ENCODE data around the gene TMEM30B.
"Not testable (repeated sequence)": the region's sequence is repeated elsewhere in the genome, so short reads cannot be mapped to it uniquely, and the experiment has no call there.

TMEM30B gene

GRCh38 chr14:61325166-61325565 lies 44.0 kb upstream of the TMEM30B start:
- peaks cover 19% of the 10 kb centered on the region for H3K27me3 ChIP-seq (ENCODE audit: insufficient read depth, insufficient read length)
- TF ChIP-seq ZNF274 (IDR thresholded peaks at IDR 0.05; ENCODE audit: low read depth, low read length): no peak
- no peak for TF ChIP-seq SUZ12 (IDR thresholded peaks at IDR 0.05; ENCODE audit: extremely low read depth, insufficient read depth, insufficient read length)
- TF ChIP-seq YY1 (IDR thresholded peaks at IDR 0.05; ENCODE audit: insufficient read depth, insufficient read length): no peak
- H3K36me3 ChIP-seq (ENCODE audit: insufficient read depth, insufficient read length, low read length): no peaks in the 10 kb centered on the region
- H3K9me3 ChIP-seq (ENCODE audit: insufficient read depth, low read length): 0 out of 2 replicates have a peak, but pooled peaks cover 12% of the 10 kb centered on the region
- DNase-seq (ENCODE audit: low read depth, low spot score): no peak
- H3K4me3 ChIP-seq (ENCODE audit: insufficient read length, low read depth): no peak overlapping the region
- H3K4me1 ChIP-seq (ENCODE audit: insufficient read depth, insufficient read length): peaks cover 10% of the 10 kb centered on the region
- no peak overlapping the region for H3K9ac ChIP-seq (ENCODE audit: insufficient read length, low read depth)

- Histone ChIP-seq H3K36me3 (ENCODE audit: insufficient read depth, insufficient read length, low read length) (no peaks in the 10 kb centered on the region), H3K4me1 (ENCODE audit: insufficient read depth, insufficient read length) (peaks cover 6% of the 10 kb centered on the region), H3K9me3 (ENCODE audit: insufficient read depth, low read length) (0 out of 2 replicates have a peak, but pooled peaks cover 12% of the 10 kb centered on the region), H3K27me3 (ENCODE audit: insufficient read depth, insufficient read length) (peaks cover 19% of the 10 kb centered on the region), H3K9ac (ENCODE audit: insufficient read length, low read depth) (no peak overlapping the region), H3K4me3 (ENCODE audit: insufficient read length, low read depth) (no peak overlapping the region)
- no peak for DNase-seq (ENCODE audit: low read depth, low spot score)
- TF ChIP-seq YY1 (IDR thresholded peaks at IDR 0.05; ENCODE audit: insufficient read depth, insufficient read length) (no peak), SUZ12 (IDR thresholded peaks at IDR 0.05; ENCODE audit: extremely low read depth, insufficient read depth, insufficient read length) (no peak), ZNF274 (IDR thresholded peaks at IDR 0.05; ENCODE audit: low read depth, low read length) (no peak)
Observed at GRCh38 chr14:61323970-61324369, 42.8 kb upstream of the TMEM30B start.

GRCh38 chr14:61322799-61323290 lies 41.7 kb upstream of the TMEM30B start:
- Histone ChIP-seq H3K4me1 (ENCODE audit: insufficient read depth, insufficient read length) (peaks cover 6% of the 10 kb centered on the region), H3K36me3 (ENCODE audit: insufficient read depth, insufficient read length, low read length) (no peaks in the 10 kb centered on the region), H3K4me3 (ENCODE audit: insufficient read length, low read depth) (no peak overlapping the region), H3K9ac (ENCODE audit: insufficient read length, low read depth) (no peak overlapping the region), H3K27me3 (ENCODE audit: insufficient read depth, insufficient read length) (peaks cover 19% of the 10 kb centered on the region), H3K9me3 (ENCODE audit: insufficient read depth, low read length) (0 out of 2 replicates have a peak, but pooled peaks cover 12% of the 10 kb centered on the region)
- no peak for DNase-seq (ENCODE audit: low read depth, low spot score)
- no peak for TF ChIP-seq ZNF274 (IDR thresholded peaks at IDR 0.05; ENCODE audit: low read depth, low read length)
- TF ChIP-seq YY1 (IDR thresholded peaks at IDR 0.05; ENCODE audit: insufficient read depth, insufficient read length): no peak
- TF ChIP-seq SUZ12 (IDR thresholded peaks at IDR 0.05; ENCODE audit: extremely low read depth, insufficient read depth, insufficient read length): no peak

GRCh38 chr14:61322011-61322798 lies 41.1 kb upstream of the TMEM30B start:
- Histone ChIP-seq H3K27me3 (ENCODE audit: insufficient read depth, insufficient read length) (peaks cover 19% of the 10 kb centered on the region), H3K4me1 (ENCODE audit: insufficient read depth, insufficient read length) (peaks cover 6% of the 10 kb centered on the region), H3K9ac (ENCODE audit: insufficient read length, low read depth) (peak overlapping the region; percentile 64), H3K4me3 (ENCODE audit: insufficient read length, low read depth) (peak overlapping the region; percentile 60), H3K36me3 (ENCODE audit: insufficient read depth, insufficient read length, low read length) (no peaks in the 10 kb centered on the region), H3K9me3 (ENCODE audit: insufficient read depth, low read length) (0 out of 2 replicates have a peak, but pooled peaks cover 12% of the 10 kb centered on the region)
- no peak for DNase-seq (ENCODE audit: low read depth, low spot score)
- TF ChIP-seq YY1 (IDR thresholded peaks at IDR 0.05; ENCODE audit: insufficient read depth, insufficient read length): no peak
- no peak for TF ChIP-seq SUZ12 (IDR thresholded peaks at IDR 0.05; ENCODE audit: extremely low read depth, insufficient read depth, insufficient read length)
- TF ChIP-seq ZNF274 (IDR thresholded peaks at IDR 0.05; ENCODE audit: low read depth, low read length): no peak

- H3K9me3 ChIP-seq (ENCODE audit: insufficient read depth, low read length): 0 out of 2 replicates have a peak, but pooled peaks cover 12% of the 10 kb centered on the region
- TF ChIP-seq YY1 (IDR thresholded peaks at IDR 0.05; ENCODE audit: insufficient read depth, insufficient read length) (no peak), SUZ12 (IDR thresholded peaks at IDR 0.05; ENCODE audit: extremely low read depth, insufficient read depth, insufficient read length) (no peak), ZNF274 (IDR thresholded peaks at IDR 0.05; ENCODE audit: low read depth, low read length) (no peak)
- peak within 1 kb of the TSS; percentile 64 for H3K9ac ChIP-seq (ENCODE audit: insufficient read length, low read depth)
- peak within 1 kb of the TSS; percentile 60 for H3K4me3 ChIP-seq (ENCODE audit: insufficient read length, low read depth)
- peak; percentile 22 for DNase-seq (ENCODE audit: low read depth, low spot score)
- no peaks in the 10 kb centered on the region for H3K36me3 ChIP-seq (ENCODE audit: insufficient read depth, insufficient read length, low read length)
- H3K4me1 ChIP-seq (ENCODE audit: insufficient read depth, insufficient read length): peaks cover 6% of the 10 kb centered on the region
- peaks cover 19% of the 10 kb centered on the region for H3K27me3 ChIP-seq (ENCODE audit: insufficient read depth, insufficient read length)
Observed at GRCh38 chr14:61321385-61322010, 40.4 kb upstream of the TMEM30B start, which contains the start of gene PRKCH. Gene PRKCH (plus strand): TSS chr14:61321579. CDS start chr14:61322102, 523 bp downstream.

GRCh38 chr14:61320806-61321384 lies 39.8 kb upstream of the TMEM30B start:
- Histone ChIP-seq H3K36me3 (ENCODE audit: insufficient read depth, insufficient read length, low read length) (no peaks in the 10 kb centered on the region), H3K4me3 (ENCODE audit: insufficient read length, low read depth) (peak overlapping the region; percentile 60), H3K27me3 (ENCODE audit: insufficient read depth, insufficient read length) (peaks cover 19% of the 10 kb centered on the region), H3K9ac (ENCODE audit: insufficient read length, low read depth) (peak overlapping the region; percentile 64), H3K9me3 (ENCODE audit: insufficient read depth, low read length) (0 out of 2 replicates have a peak, but pooled peaks cover 7% of the 10 kb centered on the region), H3K4me1 (ENCODE audit: insufficient read depth, insufficient read length) (peaks cover 6% of the 10 kb centered on the region)
- no peak for TF ChIP-seq YY1 (IDR thresholded peaks at IDR 0.05; ENCODE audit: insufficient read depth, insufficient read length)
- no peak for TF ChIP-seq SUZ12 (IDR thresholded peaks at IDR 0.05; ENCODE audit: extremely low read depth, insufficient read depth, insufficient read length)
- DNase-seq (ENCODE audit: low read depth, low spot score): no peak

- not testable (repeated sequence) for DNase-seq (ENCODE audit: low read depth, low spot score); H3K4me1 ChIP-seq (ENCODE audit: insufficient read depth, insufficient read length); H3K36me3 ChIP-seq (ENCODE audit: insufficient read depth, insufficient read length, low read length); H3K9me3 ChIP-seq (ENCODE audit: insufficient read depth, low read length); H3K9ac ChIP-seq (ENCODE audit: insufficient read length, low read depth); H3K4me3 ChIP-seq (ENCODE audit: insufficient read length, low read depth)
- H3K27me3 ChIP-seq (ENCODE audit: insufficient read depth, insufficient read length): peaks cover 19% of the 10 kb centered on the region
Observed at GRCh38 chr14:61320170-61320569, 39.0 kb upstream of the TMEM30B start.

All from NT2/D1 (cell line).